Fibroblast of lung (primary cell): ENCODE data around the gene ZNF609. TPM values are rescaled to one million over a fixed set of nuclear protein-coding genes. Genes with fewer than 3 reads are reported as not detected.

ENCODE experiments used
- DNase-seq, 2 donors: peaks; one replicate each; pipeline versions ENCODE4 v3.0.0 to v3.0.0-alpha.2; 2010; ENCODE audit warnings: low read depth in 2 of 2
- H2AFZ ChIP-seq: 2 replicates; pipeline ENCODE4 v1.5.1; 2012; ENCODE audit warnings: low read length, control low read depth, inconsistent platforms
- H3K27ac ChIP-seq: 2 replicates; pipeline ENCODE4 v1.5.1; 2011; ENCODE audit warnings: low read length, control low read depth; ENCODE audit not compliant: insufficient read depth
- H3K27me3 ChIP-seq: 2 replicates; pipeline ENCODE4 v1.5.1; 2011; ENCODE audit warnings: mild to moderate bottlenecking, low read length; ENCODE audit not compliant: control insufficient read depth, insufficient read depth
- H3K36me3 ChIP-seq: 2 replicates; pipeline ENCODE4 v1.5.1; 2011; ENCODE audit warnings: low read length; ENCODE audit not compliant: control insufficient read depth, insufficient read depth
- H3K4me1 ChIP-seq: 2 replicates; pipeline ENCODE4 v1.5.1; 2011; ENCODE audit warnings: low read length; ENCODE audit not compliant: control insufficient read depth, insufficient read depth; ENCODE audit errors: extremely low read depth
- H3K4me2 ChIP-seq: 2 replicates; pipeline ENCODE4 v1.5.1; 2011; ENCODE audit warnings: low read length, control low read depth; ENCODE audit not compliant: insufficient read depth; ENCODE audit errors: extremely low read depth
- H3K4me3 ChIP-seq, 4 experiments: fragments of 200-600 bp in 1 of 4; sonication (generic) in 1 of 4; replicated peaks in 1 of 4; 2 replicates each; pipeline ENCODE4 v1.5.1; 2011 to 2016; ENCODE audit warnings: low read length in 4 of 4, low read depth in 3 of 4, mild to moderate bottlenecking in 3 of 4, control low read depth in 2 of 4, inconsistent platforms in 1 of 4, mixed read lengths in 1 of 4; ENCODE audit not compliant: insufficient read depth in 1 of 4; ENCODE audit errors: control extremely low read depth in 1 of 4
- H3K79me2 ChIP-seq: 2 replicates; pipeline ENCODE4 v1.5.1; 2012; ENCODE audit warnings: mild to moderate bottlenecking, low read length, inconsistent platforms; ENCODE audit not compliant: control insufficient read depth, insufficient read depth
- H3K9ac ChIP-seq: 2 replicates; pipeline ENCODE4 v1.5.1; 2011; ENCODE audit warnings: mild to moderate bottlenecking, low read length, control low read depth; ENCODE audit not compliant: insufficient read depth
- H3K9me3 ChIP-seq: 2 replicates; pipeline ENCODE4 v1.5.1; 2012; ENCODE audit warnings: low read depth, low read length; ENCODE audit not compliant: control insufficient read depth, insufficient read depth
- H4K20me1 ChIP-seq: 2 replicates; pipeline ENCODE4 v1.5.1; 2011; ENCODE audit warnings: low read length; ENCODE audit not compliant: control insufficient read depth, insufficient read depth; ENCODE audit errors: extremely low read depth
- EZH2 ChIP-seq: IDR thresholded peaks from 2 replicates; pipeline ENCODE4 v1.5.1; 2012; ENCODE audit warnings: low read length, control low read depth, mild to moderate bottlenecking; ENCODE audit errors: missing control alignments
- polyA plus RNA-seq, 2 donors: library from polyadenylated mRNA; depleted of rRNA in 1 of 2; stranded (reverse) in 1 of 2; unstranded in 1 of 2; fragments of >200 nt; gene quantifications; 2 replicates each; pipeline ENCODE4 v1.2.1, GENCODE V29; 2011 to 2012; ENCODE audit warnings: missing spikeins in 1 of 2
- total RNA-seq: library from RNA; depleted of rRNA; stranded (reverse); fragments of >200 nt; gene quantifications from 2 replicates; pipeline ENCODE4 v1.2.1, GENCODE V29; 2014
- TF ChIP-seq, protein P1 (sequence below), 2 donors: IDR thresholded peaks in 1 of 2; conservative IDR thresholded peaks in 1 of 2; 1 replicate in 1 of 2; 2 replicates in 1 of 2; pipeline ENCODE4 v1.5.1; 2011 to 2012; ENCODE audit warnings: low read length in 2 of 2, control low read depth in 1 of 2, inconsistent platforms in 1 of 2, low read depth in 1 of 2, mild to moderate bottlenecking in 1 of 2

ZNF609 gene
- total and polyA plus RNA-seq, 2 donors (not counting 1 experiment from before 2014, with no cell fraction given), result 10.8 to 14.7 TPM

DNA sequence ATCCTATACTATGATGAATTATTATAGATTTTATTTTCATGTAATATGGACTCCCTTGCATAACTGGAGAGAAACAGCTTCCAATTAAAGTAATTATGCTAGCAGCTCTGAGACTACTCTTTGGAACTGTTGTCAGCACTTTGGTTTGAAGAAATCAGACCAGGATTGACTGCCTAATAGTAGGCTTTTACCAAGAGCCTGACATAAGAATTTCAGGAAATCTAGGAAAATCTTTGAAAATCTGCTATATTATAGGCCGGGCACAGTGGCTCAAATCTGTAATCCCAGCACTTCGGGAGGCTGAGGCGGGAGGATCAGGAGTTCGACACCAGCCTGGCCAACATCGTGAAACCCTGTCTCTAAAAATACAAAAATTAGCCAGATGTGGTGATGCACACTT, 62.9 kb downstream of the ZNF609 start:
- no peak for TF ChIP-seq EZH2
- TF ChIP-seq, protein P1, sequence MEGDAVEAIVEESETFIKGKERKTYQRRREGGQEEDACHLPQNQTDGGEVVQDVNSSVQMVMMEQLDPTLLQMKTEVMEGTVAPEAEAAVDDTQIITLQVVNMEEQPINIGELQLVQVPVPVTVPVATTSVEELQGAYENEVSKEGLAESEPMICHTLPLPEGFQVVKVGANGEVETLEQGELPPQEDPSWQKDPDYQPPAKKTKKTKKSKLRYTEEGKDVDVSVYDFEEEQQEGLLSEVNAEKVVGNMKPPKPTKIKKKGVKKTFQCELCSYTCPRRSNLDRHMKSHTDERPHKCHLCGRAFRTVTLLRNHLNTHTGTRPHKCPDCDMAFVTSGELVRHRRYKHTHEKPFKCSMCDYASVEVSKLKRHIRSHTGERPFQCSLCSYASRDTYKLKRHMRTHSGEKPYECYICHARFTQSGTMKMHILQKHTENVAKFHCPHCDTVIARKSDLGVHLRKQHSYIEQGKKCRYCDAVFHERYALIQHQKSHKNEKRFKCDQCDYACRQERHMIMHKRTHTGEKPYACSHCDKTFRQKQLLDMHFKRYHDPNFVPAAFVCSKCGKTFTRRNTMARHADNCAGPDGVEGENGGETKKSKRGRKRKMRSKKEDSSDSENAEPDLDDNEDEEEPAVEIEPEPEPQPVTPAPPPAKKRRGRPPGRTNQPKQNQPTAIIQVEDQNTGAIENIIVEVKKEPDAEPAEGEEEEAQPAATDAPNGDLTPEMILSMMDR (conservative IDR thresholded peaks at IDR 0.05 in 1 of 2, IDR thresholded peaks at IDR 0.05 in 1 of 2; ENCODE audit: low read depth in 1 of 2, low read length in 2 of 2), result no peak
- H2AFZ ChIP-seq, result no peak overlapping the region
- H3K36me3 ChIP-seq, result no peaks in the 10 kb centered on the region
- no peak overlapping the region for H3K4me2 ChIP-seq
- no peak overlapping the region for H3K9ac ChIP-seq
- peaks cover 2% of the 10 kb centered on the region for H3K4me1 ChIP-seq
- no peaks in the 10 kb centered on the region for H4K20me1 ChIP-seq
- H3K4me3 ChIP-seq, result no peak overlapping the region
- peaks cover 18% of the 10 kb centered on the region for H3K79me2 ChIP-seq
- H3K27me3 ChIP-seq, result no peaks in the 10 kb centered on the region
- DNase-seq, result no peak
- H3K9me3 ChIP-seq, result no peaks in the 10 kb centered on the region
- H3K27ac ChIP-seq, result no peak overlapping the region

DNA sequence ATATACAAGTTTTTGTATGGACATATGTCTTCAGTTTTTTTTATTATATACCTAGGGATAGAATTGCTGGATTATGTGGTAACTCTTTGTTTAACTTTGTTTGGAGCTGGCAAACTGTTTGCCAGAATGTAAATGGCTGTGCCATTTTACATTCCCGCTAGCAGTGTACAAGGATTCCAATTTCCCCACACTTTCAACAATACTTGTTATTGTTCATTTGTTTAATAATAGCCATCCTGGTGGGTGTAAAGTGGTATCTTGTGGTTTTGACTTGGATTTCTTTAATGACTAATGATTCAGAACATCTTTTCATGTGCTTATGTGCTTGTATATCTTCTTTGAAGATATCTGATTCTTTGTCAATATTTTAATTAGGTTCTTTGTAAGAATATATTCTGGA, 64.4 kb downstream of the ZNF609 start:
- DNase-seq, result peak in 1 of 2 donors; percentile 81
- H3K27me3 ChIP-seq, result no peaks in the 10 kb centered on the region

DNA sequence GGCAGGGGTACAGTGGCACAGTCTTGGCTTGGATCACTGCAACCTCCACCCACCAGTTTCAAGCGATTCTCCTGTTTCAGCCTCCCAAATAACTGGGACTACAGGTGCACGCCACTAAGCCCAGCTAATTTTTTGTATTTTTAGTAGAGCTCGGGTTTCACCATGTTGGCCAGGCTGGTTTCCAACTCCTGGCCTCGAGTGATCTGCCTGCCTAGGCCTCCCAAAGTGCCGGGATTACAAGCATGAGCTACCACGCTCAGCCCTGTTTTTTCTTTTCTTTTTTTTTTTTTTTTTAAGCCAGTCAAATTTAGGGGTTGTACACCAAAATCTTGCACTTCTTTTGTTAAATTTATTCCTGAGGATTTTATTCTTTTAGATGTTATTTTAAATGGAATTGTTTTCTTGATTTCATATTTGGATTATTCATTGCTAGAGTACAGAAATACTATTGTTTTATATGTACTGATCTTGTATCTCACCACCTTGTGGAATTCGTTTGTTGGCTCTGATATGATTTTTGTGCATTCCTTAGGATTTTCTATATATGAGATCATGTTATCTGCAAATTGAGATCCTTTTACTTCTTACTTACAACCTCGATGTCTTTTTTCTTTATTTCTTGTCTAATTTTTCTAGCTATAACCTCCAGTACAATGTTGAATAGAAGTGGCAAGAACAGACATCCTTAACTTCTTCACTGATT, 65.6 kb downstream of the ZNF609 start:
- TF ChIP-seq, protein P1 (conservative IDR thresholded peaks at IDR 0.05 in 1 of 2, IDR thresholded peaks at IDR 0.05 in 1 of 2; ENCODE audit: low read depth in 1 of 2, low read length in 2 of 2), result no peak
- TF ChIP-seq EZH2, result no peak
- H3K4me2 ChIP-seq, result no peak overlapping the region

More for the DNA sequence above, 64.4 kb downstream of the ZNF609 start:
- peaks cover 2% of the 10 kb centered on the region for H3K4me1 ChIP-seq
- no peak overlapping the region for H3K4me3 ChIP-seq
- no peak for TF ChIP-seq EZH2
- TF ChIP-seq, protein P1 (conservative IDR thresholded peaks at IDR 0.05 in 1 of 2, IDR thresholded peaks at IDR 0.05 in 1 of 2; ENCODE audit: low read depth in 1 of 2, low read length in 2 of 2), result no peak
- no peak overlapping the region for H3K4me2 ChIP-seq
- no peaks in the 10 kb centered on the region for H3K9me3 ChIP-seq
- no peak overlapping the region for H3K9ac ChIP-seq
- peaks cover 29% of the 10 kb centered on the region for H3K79me2 ChIP-seq
- H2AFZ ChIP-seq, result no peak overlapping the region
- no peak overlapping the region for H3K27ac ChIP-seq
- H4K20me1 ChIP-seq, result no peaks in the 10 kb centered on the region
- H3K36me3 ChIP-seq, result no peaks in the 10 kb centered on the region

More for the DNA sequence above, 65.6 kb downstream of the ZNF609 start:
- H3K9me3 ChIP-seq, result no peaks in the 10 kb centered on the region
- H3K27me3 ChIP-seq, result no peaks in the 10 kb centered on the region
- peak in 1 of 2 donors; percentile 64 for DNase-seq
- H4K20me1 ChIP-seq, result no peaks in the 10 kb centered on the region
- H2AFZ ChIP-seq, result no peak overlapping the region
- H3K4me1 ChIP-seq, result peaks cover 2% of the 10 kb centered on the region
- no peaks in the 10 kb centered on the region for H3K36me3 ChIP-seq
- H3K79me2 ChIP-seq, result peaks cover 31% of the 10 kb centered on the region
- H3K27ac ChIP-seq, result no peak overlapping the region
- no peak overlapping the region for H3K4me3 ChIP-seq
- no peak overlapping the region for H3K9ac ChIP-seq
